Loucy (cell line): ENCODE measurements around the gene TBCD.

ENCODE experiments used
- CTCF ChIP-seq: fragments of 200-600 bp; sonication (generic); conservative IDR thresholded peaks from 2 replicates; pipeline ENCODE4 v1.5.1; 2014; ENCODE audit warnings: mild to moderate bottlenecking, antibody characterized with exemption, low read length
- EZH2phosphoT487 ChIP-seq: fragments of 200-600 bp; IDR thresholded peaks from 2 replicates; pipeline ENCODE4 v1.6.1; 2018; ENCODE audit warnings: antibody characterized with exemption, mild to moderate bottlenecking, moderate library complexity, borderline replicate concordance

GRCh38 chr17:82808006-82808405, 56.1 kb downstream of the TBCD start:
- no peak for TF ChIP-seq EZH2phosphoT487
- TF ChIP-seq CTCF, result no peak
